ENCODE results near the gene ALAS1.

ALAS1 gene

GRCh38 chr3:52221141-52221562, 23.2 kb downstream of the ALAS1 start:
- no peak for DNase-seq (ENCODE audit: low spot score)

DNA sequence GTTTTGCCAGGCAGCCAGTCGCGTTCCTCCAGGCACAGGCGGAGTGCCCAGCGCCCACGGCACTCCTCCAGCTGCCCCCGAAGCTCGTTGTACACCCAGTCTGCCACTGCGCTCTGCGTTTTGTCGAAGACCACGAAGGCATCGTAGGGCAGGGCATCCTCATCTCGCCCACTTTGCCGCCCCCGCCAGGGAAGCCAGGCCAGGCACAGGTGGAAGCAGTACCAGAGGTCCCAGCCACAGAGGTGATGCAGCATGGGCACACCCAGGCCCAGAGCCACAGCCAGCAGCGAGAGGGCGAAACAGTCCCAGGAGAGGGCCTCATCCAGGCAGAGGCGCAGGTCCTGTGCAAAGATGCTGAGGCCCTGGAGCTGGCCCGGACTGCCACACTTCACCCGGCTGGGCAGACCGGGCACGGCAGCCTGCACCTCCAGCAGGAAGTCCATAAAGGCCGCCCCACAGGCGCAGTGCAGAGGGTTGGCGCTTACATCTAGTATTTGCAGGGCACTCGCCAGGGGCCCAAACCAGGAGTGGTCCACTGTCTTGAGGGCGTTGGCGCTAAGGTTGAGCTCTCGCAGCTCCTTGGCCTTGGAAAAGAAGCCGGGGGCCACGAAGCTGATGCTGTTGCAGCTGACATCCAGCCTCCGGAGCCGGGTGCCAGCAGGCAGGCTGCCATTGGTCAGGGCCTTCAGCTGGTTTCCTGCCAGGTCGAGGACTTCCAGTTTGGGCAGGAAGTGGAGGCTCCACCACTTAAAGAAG, 23.8 kb downstream of the ALAS1 start:
- peak; percentile 84 for DNase-seq (ENCODE audit: low spot score)

GRCh38 chr3:52222319-52223221, 24.6 kb downstream of the ALAS1 start:
- no peak for DNase-seq (ENCODE audit: low spot score)

- DNase-seq (ENCODE audit: low spot score) = no peak
Measured at GRCh38 chr3:52223449-52224408, 25.8 kb downstream of the ALAS1 start.

- DNase-seq (ENCODE audit: low spot score) = no peak
Measured at GRCh38 chr3:52225452-52226228, 27.7 kb downstream of the ALAS1 start, which contains the start of gene TLR9. TSS of gene TLR9 (minus strand) at chr3:52225645. CDS start at chr3:52225529, 116 bp downstream.

GRCh38 chr3:52226229-52226817, 28.4 kb downstream of the ALAS1 start:
- no peak for DNase-seq (ENCODE audit: low spot score)

GRCh38 chr3:52227117-52227516, 29.2 kb downstream of the ALAS1 start:
- DNase-seq (ENCODE audit: low spot score) = no peak

GRCh38 chr3:52227766-52228165, 29.8 kb downstream of the ALAS1 start:
- no peak for DNase-seq (ENCODE audit: low spot score)

- no peak for DNase-seq (ENCODE audit: low spot score)
Measured at GRCh38 chr3:52228266-52228665, 30.3 kb downstream of the ALAS1 start.

DNA sequence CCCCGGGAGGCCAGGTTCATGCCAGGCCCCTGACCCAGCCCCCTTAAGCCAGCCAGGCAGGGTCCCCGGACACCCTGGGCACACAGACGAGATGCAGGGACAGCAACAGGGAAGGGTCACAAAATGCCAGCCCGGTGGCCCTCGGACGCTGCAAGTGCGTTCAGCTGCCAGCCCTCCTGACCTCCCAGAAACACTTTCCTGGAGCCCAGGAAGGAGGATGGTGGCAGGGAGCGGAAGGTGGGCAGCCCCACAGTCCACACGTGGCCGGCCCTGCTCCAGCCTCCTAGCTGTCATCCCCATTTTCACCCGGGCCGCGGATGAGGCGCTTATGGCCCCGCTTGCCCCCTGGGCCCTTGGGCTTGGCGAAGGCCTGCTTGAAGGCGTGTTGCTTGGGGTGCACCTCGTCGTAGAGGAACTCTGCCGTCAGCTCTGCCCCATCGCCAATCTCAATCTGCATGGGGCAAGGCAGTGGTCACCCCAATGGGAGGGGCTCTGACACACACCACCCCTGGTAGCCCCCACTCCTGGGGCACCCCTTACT, 30.9 kb downstream of the ALAS1 start:
- DNase-seq (ENCODE audit: low spot score) = no peak

DNA sequence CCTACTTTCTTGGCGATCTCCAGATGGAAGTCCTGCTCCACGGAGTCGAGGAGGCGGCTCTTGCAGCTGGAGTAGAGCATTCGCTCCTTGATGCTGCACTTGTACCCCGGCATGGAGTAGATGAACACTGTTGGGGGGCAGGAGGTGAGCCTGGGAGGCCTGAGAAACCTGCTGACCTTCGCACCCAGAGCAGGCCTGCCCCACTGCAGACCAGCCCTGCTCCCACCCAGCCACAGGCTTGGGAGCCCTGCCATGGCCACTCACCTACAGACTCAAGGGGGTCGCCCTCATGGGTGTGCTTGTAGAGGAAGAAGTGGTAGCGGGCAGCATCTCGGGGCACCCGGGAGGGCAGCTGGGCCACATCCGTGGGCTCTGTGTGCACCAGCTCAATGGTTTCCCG, 31.7 kb downstream of the ALAS1 start:
- no peak for DNase-seq (ENCODE audit: low spot score)

DNA sequence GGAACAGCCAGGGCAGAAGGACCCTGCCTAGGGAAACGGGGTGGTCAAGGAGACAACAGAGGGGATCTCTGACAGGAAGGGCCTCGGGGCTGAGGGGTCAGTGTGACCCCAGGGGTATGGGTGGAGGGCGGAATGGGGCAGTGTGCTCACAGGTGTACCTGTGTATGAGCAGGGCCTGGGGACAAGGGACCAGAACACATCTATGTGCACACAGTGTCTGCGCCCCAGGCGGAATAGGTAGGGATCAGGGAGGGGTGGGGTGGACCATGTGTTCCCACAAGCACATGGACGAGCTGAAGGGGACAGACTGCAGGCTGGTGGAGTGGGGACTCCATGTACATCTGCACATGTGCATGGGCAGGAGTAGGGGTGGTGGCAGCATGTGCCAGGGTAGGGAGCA, 32.5 kb downstream of the ALAS1 start:
- no peak for DNase-seq (ENCODE audit: low spot score)

DNA sequence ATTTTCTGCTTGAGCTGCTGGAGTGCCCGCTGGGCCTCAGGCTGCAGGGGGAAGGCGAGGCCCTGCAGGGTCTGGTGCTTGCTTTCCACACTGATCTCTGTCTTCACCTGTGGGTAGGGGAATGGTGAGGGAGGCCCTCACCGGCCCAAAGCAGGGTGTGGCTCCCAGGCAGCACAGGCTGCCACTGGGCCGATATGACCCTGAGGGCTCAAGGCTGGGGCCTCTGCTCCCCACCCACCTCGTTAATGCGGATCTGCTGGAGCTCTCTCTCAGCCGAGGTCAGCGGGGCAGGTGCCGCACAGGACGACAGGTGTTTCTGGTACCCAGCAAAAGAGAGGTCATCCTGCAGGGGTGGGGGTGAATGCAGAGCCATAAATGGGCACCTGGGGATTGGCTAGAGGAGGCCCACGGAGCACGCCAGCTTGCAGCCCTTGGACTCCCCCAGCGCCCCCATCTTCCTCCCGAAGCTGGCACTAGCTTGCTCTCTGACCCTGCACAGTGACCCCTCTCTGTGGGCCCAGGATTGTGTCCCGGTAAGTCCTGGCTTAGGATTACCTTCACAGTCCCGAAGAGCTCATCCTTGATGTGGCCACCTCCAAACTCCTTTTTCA, 33.0 kb downstream of the ALAS1 start:
- no peak for DNase-seq (ENCODE audit: low spot score)

DNA sequence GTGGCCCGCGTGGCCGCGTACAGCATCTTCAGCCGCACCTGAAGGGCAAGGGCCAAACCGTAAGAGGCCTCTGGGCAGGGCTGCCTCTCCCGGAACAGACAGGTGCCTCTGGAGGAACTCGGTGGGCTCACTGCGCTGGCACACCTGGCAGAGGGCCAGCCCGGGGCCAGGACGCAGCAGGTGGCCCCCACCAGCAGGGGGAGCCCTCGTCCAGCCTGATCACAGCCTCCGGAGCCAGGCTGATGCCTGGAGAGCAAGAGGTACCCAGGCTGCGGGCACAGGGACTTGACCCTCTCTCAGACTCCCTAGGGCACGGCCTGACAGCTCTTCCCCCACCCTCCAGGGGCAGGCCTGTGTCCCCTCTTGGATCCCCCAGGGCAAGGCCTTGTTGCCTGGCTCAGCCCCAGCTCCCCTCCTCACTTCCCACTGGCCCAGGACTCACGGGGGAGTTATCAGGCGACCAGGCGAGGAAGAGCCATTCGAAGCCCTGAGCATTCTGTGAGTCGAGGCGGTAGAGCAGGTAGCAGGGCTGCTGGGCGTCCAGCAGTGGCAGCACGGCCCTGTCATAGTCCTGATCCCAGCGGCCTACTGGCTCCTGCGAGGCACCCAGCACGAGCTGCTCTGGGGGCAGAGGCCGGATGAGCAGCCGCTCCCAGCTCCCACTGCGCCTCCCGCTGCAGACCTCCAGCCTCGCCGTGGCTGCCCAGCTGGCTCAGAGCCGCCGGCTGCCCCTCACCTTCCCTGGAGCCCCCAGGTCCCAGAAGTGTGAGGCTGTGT, 33.7 kb downstream of the ALAS1 start:
- peak; percentile 81 for DNase-seq (ENCODE audit: low spot score)

DNA sequence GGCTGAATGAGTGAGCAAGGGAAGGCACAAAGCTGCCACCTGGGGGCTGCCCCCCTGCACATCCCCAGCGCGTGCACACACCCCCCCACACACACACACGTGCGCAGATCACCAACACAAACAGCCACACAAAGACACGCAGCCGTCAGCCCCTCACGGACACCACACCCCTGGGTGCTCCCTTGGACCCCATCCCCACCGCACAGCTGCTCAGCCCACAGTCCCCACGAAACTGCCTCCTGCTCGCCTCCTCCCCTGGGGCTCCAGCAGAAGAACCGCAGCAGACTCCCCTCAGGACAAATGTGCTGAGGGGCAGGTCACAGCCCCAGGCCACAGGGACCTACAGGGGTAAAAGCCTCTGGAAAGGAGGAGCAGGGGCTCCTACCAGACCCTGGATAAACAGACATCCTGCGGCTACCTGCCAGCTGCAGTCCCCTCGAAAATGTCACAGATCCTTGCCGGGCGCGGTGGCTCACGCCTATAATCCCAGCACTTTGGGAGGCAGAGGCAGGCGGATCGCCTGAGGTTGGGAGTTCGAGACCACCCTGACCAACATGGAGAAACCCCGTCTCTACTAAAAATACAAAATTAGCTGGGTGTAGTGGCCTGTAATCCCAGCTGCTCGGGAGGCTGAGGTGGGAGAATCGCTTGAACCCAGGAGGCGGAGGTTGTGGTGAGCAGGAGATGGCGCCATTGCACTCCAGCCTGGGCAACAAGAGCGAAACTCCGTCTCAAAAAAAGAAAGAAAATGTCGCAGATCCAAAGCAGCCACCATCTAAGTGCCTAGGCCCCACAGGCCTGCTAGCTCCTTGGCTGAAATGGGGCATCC, 34.5 kb downstream of the ALAS1 start:
- no peak for DNase-seq (ENCODE audit: low spot score)

DNA sequence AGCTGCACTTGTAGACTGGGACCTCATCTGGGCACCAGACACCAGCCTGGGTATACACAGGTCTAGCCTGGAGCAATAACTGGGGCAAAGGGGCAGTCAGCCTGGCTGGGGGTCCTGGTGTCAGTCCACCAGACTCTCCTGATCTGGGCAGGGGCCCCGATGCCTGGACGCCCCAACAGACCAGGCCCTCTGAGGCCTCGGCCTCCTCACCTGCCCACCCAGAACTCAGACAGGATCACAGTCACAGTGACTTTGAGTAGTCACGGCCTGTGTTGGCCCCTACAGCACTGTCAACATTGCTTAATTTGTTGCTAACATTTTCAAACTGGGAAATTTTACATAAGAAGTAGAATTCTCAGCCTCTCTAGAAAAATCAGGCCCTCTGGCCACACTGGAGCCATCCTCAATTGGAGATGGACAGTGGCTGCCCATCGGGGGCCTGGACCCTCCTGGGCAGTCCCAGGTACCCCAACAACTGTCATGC, 35.2 kb downstream of the ALAS1 start:
- no peak for DNase-seq (ENCODE audit: low spot score)

DNA sequence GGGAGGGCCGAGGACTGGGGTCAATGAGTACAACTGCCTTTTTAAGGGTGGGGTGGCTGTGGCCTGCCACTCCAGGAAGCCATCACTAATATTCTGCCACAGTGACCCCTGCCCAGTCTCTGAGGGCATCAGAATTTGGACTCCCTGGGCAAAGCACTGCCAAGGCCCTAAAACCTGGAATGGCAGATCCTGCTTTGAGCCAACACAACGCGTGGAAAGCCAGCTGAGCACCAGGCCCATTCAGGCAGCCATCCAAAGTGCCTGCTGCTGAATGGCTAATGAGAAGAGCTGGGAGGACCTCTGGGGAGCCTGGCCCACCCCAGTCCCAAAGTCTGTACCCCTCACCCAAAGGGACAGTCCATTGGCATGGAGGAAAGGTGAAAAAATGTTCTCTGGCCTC, 36.0 kb downstream of the ALAS1 start:
- DNase-seq (ENCODE audit: low spot score) = no peak
